Prostate gland (tissue), 2 donors: ENCODE results near the gene TJP3. TPM values are rescaled to one million over a fixed set of nuclear protein-coding genes. Genes with fewer than 3 reads are reported as not detected.

ENCODE experiments used
- DNase-seq: peaks from one replicate; pipeline ENCODE4 v3.0.0-alpha.2; 2019; ENCODE audit warnings: low spot score
- H3K27ac ChIP-seq, 2 donors: fragments of 200-600 bp; sonication (generic); 2 replicates each; pipeline ENCODE4 v1.5.1; 2017 to 2019
- H3K27me3 ChIP-seq: fragments of 200-600 bp; sonication (generic); replicated peaks from 2 replicates; pipeline ENCODE4 v1.5.1; 2019; ENCODE audit not compliant: insufficient read depth
- H3K36me3 ChIP-seq, 2 donors: fragments of 200-600 bp; sonication (generic); 1 replicate in 1 of 2; 2 replicates in 1 of 2; pipeline versions ENCODE4 v1.5.1 to v1.8.1; 2017 to 2019
- H3K4me1 ChIP-seq: fragments of 200-600 bp; sonication (generic); replicated peaks from 2 replicates; pipeline ENCODE4 v1.5.1; 2019
- H3K4me3 ChIP-seq, 2 donors: fragments of 200-600 bp; sonication (generic); 2 replicates each; pipeline ENCODE4 v1.5.1; 2017 to 2019
- H3K9me3 ChIP-seq: fragments of 200-600 bp; sonication (generic); 2 replicates; pipeline ENCODE4 v1.5.1; 2017
- CTCF ChIP-seq, 4 experiments: fragments of 200-600 bp in 2 of 4; fragments of 450-650 bp in 2 of 4; sonication (generic) in 2 of 4; IDR thresholded peaks; 1 replicate in 3 of 4; 2 replicates in 1 of 4; pipeline ENCODE4 v1.5.1; 2016 to 2019; ENCODE audit warnings: antibody characterized with exemption in 4 of 4, mild to moderate bottlenecking in 2 of 4, moderate library complexity in 2 of 4
- POLR2A ChIP-seq: fragments of 450-650 bp; IDR thresholded peaks from one replicate; pipeline ENCODE4 v1.6.1; 2016; ENCODE audit warnings: antibody characterized with exemption, mild to moderate bottlenecking
- POLR2AphosphoS5 ChIP-seq: sonication (generic); formaldehyde crosslinking; IDR thresholded peaks from one replicate; pipeline ENCODE4 v1.6.1; 2017; ENCODE audit warnings: antibody characterized with exemption
- WGBS: methylation state at CpG from one replicate; pipeline ENCODE4 v1.1.5; 2018; 5-methylcytosine and 5-hydroxymethylcytosine counted together
- intact Hi-C: fragments of 100-400 bp; cut with DNase I; formaldehyde crosslinking; loops from one replicate; pipeline ENCODE4 v1.14.2; 2022
- total RNA-seq, 2 donors: library from RNA; depleted of rRNA; stranded (reverse); fragments of >200 nt; gene quantifications; one replicate each; pipeline ENCODE4 v1.1.0, GENCODE V29; 2016

Gene TJP3
- total RNA-seq, 2 donors from 2014 or later, result 14.6 to 17.8 TPM

- TF ChIP-seq CTCF (IDR thresholded peaks at IDR 0.05) (no peak), POLR2A (no peak), POLR2AphosphoS5 (no peak)
- intact Hi-C loops, result no loop called here
- Histone ChIP-seq H3K27me3 (no peaks in the 10 kb centered on the region), H3K36me3 (no peaks in the 10 kb centered on the region), H3K27ac (no peak overlapping the region), H3K4me3 (no peak overlapping the region), H3K9me3 (no peaks in the 10 kb centered on the region), H3K4me1 (no peaks in the 10 kb centered on the region)
- no peak for DNase-seq
- 83% methylated on average over 1 of the region's 1 CpG for WGBS
These were observed 23.9 kb downstream of the TJP3 start for GRCh38 chr19:3732108-3732507.

DNA sequence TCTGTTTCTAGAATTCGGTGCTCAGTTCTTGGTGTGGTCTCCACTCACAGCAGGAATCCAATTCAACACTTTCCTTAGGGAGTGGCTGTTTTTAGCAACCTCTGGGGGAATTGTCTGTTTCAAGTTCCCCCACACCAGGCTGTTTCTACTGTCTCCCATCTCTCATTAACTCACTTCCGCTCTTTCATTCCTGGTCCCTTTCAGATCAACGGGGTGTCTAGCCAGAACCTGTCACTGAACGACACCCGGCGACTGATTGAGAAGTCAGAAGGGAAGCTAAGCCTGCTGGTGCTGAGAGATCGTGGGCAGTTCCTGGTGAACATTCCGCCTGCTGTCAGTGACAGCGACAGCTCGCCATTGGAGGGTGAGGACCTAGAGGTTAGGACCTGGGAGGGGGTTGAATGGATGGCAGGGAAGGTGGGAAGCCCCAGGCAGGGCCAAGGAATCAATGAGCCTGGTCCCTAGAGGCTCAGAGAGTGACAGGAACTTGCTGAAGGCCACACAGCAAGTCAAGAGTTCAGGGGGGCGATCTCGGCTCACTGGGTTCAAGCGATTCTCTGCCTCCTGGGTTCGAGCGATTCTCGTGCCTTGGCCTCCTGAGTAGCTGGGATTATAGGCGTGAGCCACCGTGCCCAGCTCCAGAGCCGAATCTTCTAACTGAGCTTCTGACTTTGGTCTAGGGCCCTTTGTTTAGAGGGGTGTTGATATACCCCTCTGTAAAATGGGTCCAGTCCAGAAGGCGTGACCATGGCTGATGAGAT, 25.5 kb downstream of the TJP3 start:
- TF ChIP-seq CTCF (IDR thresholded peaks at IDR 0.05) (no peak), POLR2AphosphoS5 (no peak), POLR2A (no peak)
- Histone ChIP-seq H3K27ac (no peak overlapping the region), H3K27me3 (no peaks in the 10 kb centered on the region), H3K9me3 (no peaks in the 10 kb centered on the region), H3K4me1 (no peaks in the 10 kb centered on the region), H3K4me3 (no peak overlapping the region), H3K36me3 (no peaks in the 10 kb centered on the region)
- intact Hi-C loops, result no loop called here
- DNase-seq, result no peak
- WGBS, result 82% methylated on average over 20 of the region's 20 CpGs

- 88% methylated on average over 14 of the region's 14 CpGs for WGBS
- Histone ChIP-seq H3K36me3 (no peaks in the 10 kb centered on the region), H3K4me3 (no peak overlapping the region), H3K27ac (no peak overlapping the region), H3K9me3 (no peaks in the 10 kb centered on the region), H3K4me1 (no peaks in the 10 kb centered on the region), H3K27me3 (no peaks in the 10 kb centered on the region)
- TF ChIP-seq POLR2A (no peak), POLR2AphosphoS5 (no peak), CTCF (IDR thresholded peaks at IDR 0.05) (no peak)
- intact Hi-C loops, result no loop called here
- DNase-seq, result no peak
These were observed 26.1 kb downstream of the TJP3 start for GRCh38 chr19:3734310-3734600.

GRCh38 chr19:3736106-3736724, 28.0 kb downstream of the TJP3 start:
- intact Hi-C loops, result no loop called here
- H3K27me3 ChIP-seq, result no peaks in the 10 kb centered on the region
- no peak for TF ChIP-seq POLR2AphosphoS5
- no peak for TF ChIP-seq CTCF (IDR thresholded peaks at IDR 0.05)
- TF ChIP-seq POLR2A, result no peak
- H3K4me3 ChIP-seq, result no peak overlapping the region
- H3K36me3 ChIP-seq, result no peaks in the 10 kb centered on the region
- no peak overlapping the region for H3K27ac ChIP-seq
- H3K4me1 ChIP-seq, result no peaks in the 10 kb centered on the region
- DNase-seq, result no peak
- 89% methylated on average over 21 of the region's 21 CpGs for WGBS
- H3K9me3 ChIP-seq, result no peaks in the 10 kb centered on the region
